GM19351 (cell line): ENCODE results near the gene C4orf54.
A peak's percentile ranks its signal among the peaks of the same experiment; 100 is the strongest.

Experiments
- ATAC-seq: cut with Tn5 transposase; IDR thresholded peaks from one replicate; pipeline ENCODE4 v1.9.1; 2021; ENCODE audit warnings: mild to moderate bottlenecking, moderate library complexity; ENCODE audit not compliant: unreplicated experiment

The C4orf54 gene

GRCh38 chr4:99625369-99625768, 32.3 kb downstream of the C4orf54 start:
- ATAC-seq: peak; percentile 48

- peak; percentile 88 for ATAC-seq
Measured at GRCh38 chr4:99624141-99624719, 33.4 kb downstream of the C4orf54 start.

GRCh38 chr4:99622341-99622740, 35.3 kb downstream of the C4orf54 start:
- no peak for ATAC-seq

GRCh38 chr4:99617374-99617773, 40.3 kb downstream of the C4orf54 start:
- no peak for ATAC-seq

GRCh38 chr4:99615170-99615820, 42.3 kb downstream of the C4orf54 start:
- no peak for ATAC-seq

GRCh38 chr4:99614491-99614890, 43.1 kb downstream of the C4orf54 start:
- no peak for ATAC-seq

- ATAC-seq: no peak
Measured at GRCh38 chr4:99612704-99613103, 44.9 kb downstream of the C4orf54 start.

- no peak for ATAC-seq
Measured at GRCh38 chr4:99612281-99612680, 45.3 kb downstream of the C4orf54 start.

- ATAC-seq: no peak
Measured at GRCh38 chr4:99610605-99611175, 46.9 kb downstream of the C4orf54 start.

- ATAC-seq: no peak
Measured at GRCh38 chr4:99608417-99608816, 49.2 kb downstream of the C4orf54 start.
